Astrocyte of the spinal cord (primary cell): ENCODE measurements around the gene MGAT3.

Experiments used
- DNase-seq: peaks from one replicate; pipeline ENCODE4 v3.0.0; 2011; ENCODE audit warnings: low read depth, low spot score
- H3K4me3 ChIP-seq: 2 replicates; pipeline ENCODE4 v1.5.1; 2011; ENCODE audit warnings: low read depth, mild to moderate bottlenecking, low read length, moderate library complexity
- CTCF ChIP-seq: IDR thresholded peaks from 2 replicates; pipeline ENCODE4 v1.5.1; 2012; ENCODE audit warnings: low read depth, mild to moderate bottlenecking, low read length, inconsistent platforms
- in situ Hi-C: cut with HindIII; loops from 2 replicates; pipeline ENCODE4 v1.10.0; 2017; ENCODE audit warnings: low sequenced_read_pairs

MGAT3 gene

GRCh38 chr22:39535831-39536449 lies 79.1 kb downstream of the MGAT3 start:
- TF ChIP-seq CTCF = no peak
- no peak for DNase-seq
- in situ Hi-C loops = no loop called here
- H3K4me3 ChIP-seq = no peak overlapping the region

- no peak for TF ChIP-seq CTCF
- H3K4me3 ChIP-seq = no peak overlapping the region
- DNase-seq = no peak
- in situ Hi-C loops = no loop called here
These were observed 79.9 kb downstream of the MGAT3 start for GRCh38 chr22:39536711-39537110.

GRCh38 chr22:39537975-39538374 lies 81.2 kb downstream of the MGAT3 start:
- no peak for TF ChIP-seq CTCF
- no peak for DNase-seq
- in situ Hi-C loops = no loop called here
- H3K4me3 ChIP-seq = no peak overlapping the region
